ENCODE results near the gene PROZ.

DNA sequence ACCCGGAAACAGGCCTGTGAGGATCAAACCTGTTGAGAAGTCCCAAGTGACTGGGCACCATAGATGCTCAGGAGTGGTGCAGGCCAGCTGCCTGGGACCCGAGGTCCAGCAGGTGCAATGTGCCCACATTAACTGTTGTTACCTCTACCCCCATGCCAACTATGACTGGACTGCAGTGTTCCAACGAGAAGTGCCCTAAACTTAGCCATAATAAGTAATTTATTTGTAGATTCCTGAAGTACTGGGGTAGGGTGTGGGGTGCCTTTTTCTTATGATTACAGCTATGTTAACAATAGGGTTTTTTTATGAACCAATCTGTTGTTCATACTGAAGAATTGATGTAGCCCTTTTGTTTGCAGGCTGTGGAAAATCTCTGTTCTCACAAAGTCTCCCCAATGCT, 60.1 kb downstream of the PROZ start:
- TF ChIP-seq EZH2 (IDR thresholded peaks at IDR 0.05; ENCODE audit: low read length, missing control alignments): no peak
- TF ChIP-seq, protein P1, sequence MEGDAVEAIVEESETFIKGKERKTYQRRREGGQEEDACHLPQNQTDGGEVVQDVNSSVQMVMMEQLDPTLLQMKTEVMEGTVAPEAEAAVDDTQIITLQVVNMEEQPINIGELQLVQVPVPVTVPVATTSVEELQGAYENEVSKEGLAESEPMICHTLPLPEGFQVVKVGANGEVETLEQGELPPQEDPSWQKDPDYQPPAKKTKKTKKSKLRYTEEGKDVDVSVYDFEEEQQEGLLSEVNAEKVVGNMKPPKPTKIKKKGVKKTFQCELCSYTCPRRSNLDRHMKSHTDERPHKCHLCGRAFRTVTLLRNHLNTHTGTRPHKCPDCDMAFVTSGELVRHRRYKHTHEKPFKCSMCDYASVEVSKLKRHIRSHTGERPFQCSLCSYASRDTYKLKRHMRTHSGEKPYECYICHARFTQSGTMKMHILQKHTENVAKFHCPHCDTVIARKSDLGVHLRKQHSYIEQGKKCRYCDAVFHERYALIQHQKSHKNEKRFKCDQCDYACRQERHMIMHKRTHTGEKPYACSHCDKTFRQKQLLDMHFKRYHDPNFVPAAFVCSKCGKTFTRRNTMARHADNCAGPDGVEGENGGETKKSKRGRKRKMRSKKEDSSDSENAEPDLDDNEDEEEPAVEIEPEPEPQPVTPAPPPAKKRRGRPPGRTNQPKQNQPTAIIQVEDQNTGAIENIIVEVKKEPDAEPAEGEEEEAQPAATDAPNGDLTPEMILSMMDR (conservative IDR thresholded peaks at IDR 0.05 in 1 of 2, IDR thresholded peaks at IDR 0.05 in 1 of 2; ENCODE audit: low read depth in 1 of 2, low read length in 2 of 2): no peak
